Myocyte (in vitro differentiated cells): ENCODE measurements around the gene TFF3. TPM values are rescaled to one million over a fixed set of nuclear protein-coding genes. Genes with fewer than 3 reads are reported as not detected.

Experiments
- DNase-seq: peaks from one replicate; pipeline ENCODE4 v3.0.0-alpha.2; 2012; ENCODE audit warnings: low read depth
- total RNA-seq: library from RNA; depleted of rRNA; stranded (reverse); fragments of >200 nt; gene quantifications from 2 replicates; pipeline ENCODE4 v1.2.3, GENCODE V29; 2014

Gene TFF3
- total RNA-seq, 1 donor from 2014 or later: 0.83 TPM

- no peak for DNase-seq
Measured at GRCh38 chr21:42321845-42322244, 6.6 kb upstream of the TFF3 start.

GRCh38 chr21:42321231-42321630, 6.0 kb upstream of the TFF3 start:
- no peak for DNase-seq

- no peak for DNase-seq
Measured at GRCh38 chr21:42320791-42321190, 5.6 kb upstream of the TFF3 start.

GRCh38 chr21:42319851-42320572, 4.8 kb upstream of the TFF3 start:
- no peak for DNase-seq

- DNase-seq: no peak
Measured at GRCh38 chr21:42319376-42319775, 4.2 kb upstream of the TFF3 start.

- no peak for DNase-seq
Measured at GRCh38 chr21:42317826-42318746, 2.9 kb upstream of the TFF3 start.

GRCh38 chr21:42317341-42317741, 2.1 kb upstream of the TFF3 start:
- no peak for DNase-seq

- no peak for DNase-seq
Measured at GRCh38 chr21:42316891-42317290, 1.7 kb upstream of the TFF3 start.

- no peak for DNase-seq
Measured at GRCh38 chr21:42314616-42315295, 453 bp downstream of the TFF3 start.

GRCh38 chr21:42313501-42313969, 1.7 kb downstream of the TFF3 start:
- peak; percentile 73 for DNase-seq

- peak; percentile 8 for DNase-seq
Measured at GRCh38 chr21:42312626-42313104, 2.5 kb downstream of the TFF3 start.

GRCh38 chr21:42311816-42312625, 3.2 kb downstream of the TFF3 start:
- no peak for DNase-seq

GRCh38 chr21:42311160-42311559, 4.0 kb downstream of the TFF3 start:
- no peak for DNase-seq

- no peak for DNase-seq
Measured at GRCh38 chr21:42310411-42311001, 4.7 kb downstream of the TFF3 start.

- DNase-seq: peak; percentile 11
Measured at GRCh38 chr21:42309753-42310213, 5.4 kb downstream of the TFF3 start.

- no peak for DNase-seq
Measured at GRCh38 chr21:42308914-42309752, 6.1 kb downstream of the TFF3 start.

- no peak for DNase-seq
Measured at GRCh38 chr21:42308161-42308913, 6.9 kb downstream of the TFF3 start.

GRCh38 chr21:42307106-42307505, 8.1 kb downstream of the TFF3 start:
- no peak for DNase-seq
